PC-9 (cell line): ENCODE results near the gene ZNF488.

ENCODE experiments used
- EZH2 ChIP-seq: fragments of 200-600 bp; sonication (generic); IDR thresholded peaks from 2 replicates; pipeline ENCODE4 v1.8.0; 2017; ENCODE audit warnings: antibody characterized with exemption, low read depth
- TF ChIP-seq, protein P1 (sequence below): fragments of 200-600 bp; sonication (generic); conservative IDR thresholded peaks from 2 replicates; pipeline ENCODE4 v1.6.1; 2017; ENCODE audit warnings: mixed run types, antibody characterized with exemption, mild to moderate bottlenecking, moderate library complexity

DNA sequence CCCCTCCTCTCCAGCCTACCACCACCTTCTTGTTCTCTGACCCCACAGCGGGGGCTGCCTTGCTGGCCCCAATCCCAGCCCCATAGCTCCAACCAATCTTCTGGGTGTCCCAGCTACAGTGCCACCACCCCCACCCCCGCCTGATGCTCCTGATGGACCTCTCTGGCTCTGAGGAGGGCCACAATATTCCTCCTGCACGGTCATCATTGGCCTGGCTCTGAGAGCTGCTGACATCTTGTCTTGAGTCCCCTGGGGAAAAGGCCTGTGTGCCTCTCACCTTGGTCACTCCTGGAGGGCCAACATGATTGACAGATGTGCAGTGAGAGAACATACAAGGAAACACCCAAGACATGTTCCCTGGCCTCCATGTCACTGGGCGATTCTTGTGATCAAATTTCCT is 54.2 kb downstream of the ZNF488 start:
- TF ChIP-seq, protein P1, sequence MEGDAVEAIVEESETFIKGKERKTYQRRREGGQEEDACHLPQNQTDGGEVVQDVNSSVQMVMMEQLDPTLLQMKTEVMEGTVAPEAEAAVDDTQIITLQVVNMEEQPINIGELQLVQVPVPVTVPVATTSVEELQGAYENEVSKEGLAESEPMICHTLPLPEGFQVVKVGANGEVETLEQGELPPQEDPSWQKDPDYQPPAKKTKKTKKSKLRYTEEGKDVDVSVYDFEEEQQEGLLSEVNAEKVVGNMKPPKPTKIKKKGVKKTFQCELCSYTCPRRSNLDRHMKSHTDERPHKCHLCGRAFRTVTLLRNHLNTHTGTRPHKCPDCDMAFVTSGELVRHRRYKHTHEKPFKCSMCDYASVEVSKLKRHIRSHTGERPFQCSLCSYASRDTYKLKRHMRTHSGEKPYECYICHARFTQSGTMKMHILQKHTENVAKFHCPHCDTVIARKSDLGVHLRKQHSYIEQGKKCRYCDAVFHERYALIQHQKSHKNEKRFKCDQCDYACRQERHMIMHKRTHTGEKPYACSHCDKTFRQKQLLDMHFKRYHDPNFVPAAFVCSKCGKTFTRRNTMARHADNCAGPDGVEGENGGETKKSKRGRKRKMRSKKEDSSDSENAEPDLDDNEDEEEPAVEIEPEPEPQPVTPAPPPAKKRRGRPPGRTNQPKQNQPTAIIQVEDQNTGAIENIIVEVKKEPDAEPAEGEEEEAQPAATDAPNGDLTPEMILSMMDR: no peak
- no peak for TF ChIP-seq EZH2
